ENCODE measurements around the gene BCAP29.

Gene BCAP29

DNA sequence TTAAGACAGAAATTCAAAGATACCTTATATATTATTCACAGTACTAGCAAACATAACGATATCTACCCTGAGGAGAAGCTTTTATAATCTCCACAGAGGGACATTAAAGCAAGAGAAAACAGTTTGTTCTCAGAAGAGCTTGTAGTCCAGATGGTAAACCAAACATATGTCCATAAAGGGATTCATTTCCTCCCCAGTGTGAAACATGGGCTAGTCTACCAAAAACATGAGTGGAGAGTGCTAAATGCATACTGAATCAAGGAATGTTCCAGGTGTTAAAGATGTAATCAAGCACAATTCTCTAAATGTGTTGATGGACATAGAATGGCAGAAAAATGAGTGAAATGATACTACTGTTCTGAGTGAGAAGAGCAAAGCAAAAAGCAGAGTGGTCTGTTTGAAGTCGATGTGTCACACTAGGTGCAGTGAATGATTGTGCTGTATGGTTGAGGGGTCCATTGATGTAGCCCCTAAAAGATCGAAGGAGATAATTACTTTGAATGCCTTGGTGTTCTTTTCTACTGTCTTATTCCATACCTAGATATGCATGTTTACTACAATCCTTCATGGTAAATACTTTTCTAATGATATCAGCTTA, 25.3 kb downstream of the BCAP29 start:
- TF ChIP-seq CTCF (IDR thresholded peaks at IDR 0.05; ENCODE audit: insufficient read depth, low read depth, low read length, missing control alignments) = no peak

GRCh38 chr7:107606303-107606702, 26.3 kb downstream of the BCAP29 start:
- TF ChIP-seq CTCF (IDR thresholded peaks at IDR 0.05; ENCODE audit: insufficient read depth, low read depth, low read length, missing control alignments) = no peak
- no peak overlapping the region for H3K4me3 ChIP-seq (ENCODE audit: low read depth, low read length)
- no peak for DNase-seq (ENCODE audit: low read depth)

More for the DNA sequence above, 25.3 kb downstream of the BCAP29 start:
- no peak for DNase-seq (ENCODE audit: low read depth)
- H3K4me3 ChIP-seq (ENCODE audit: low read depth, low read length) = no peak overlapping the region

DNA sequence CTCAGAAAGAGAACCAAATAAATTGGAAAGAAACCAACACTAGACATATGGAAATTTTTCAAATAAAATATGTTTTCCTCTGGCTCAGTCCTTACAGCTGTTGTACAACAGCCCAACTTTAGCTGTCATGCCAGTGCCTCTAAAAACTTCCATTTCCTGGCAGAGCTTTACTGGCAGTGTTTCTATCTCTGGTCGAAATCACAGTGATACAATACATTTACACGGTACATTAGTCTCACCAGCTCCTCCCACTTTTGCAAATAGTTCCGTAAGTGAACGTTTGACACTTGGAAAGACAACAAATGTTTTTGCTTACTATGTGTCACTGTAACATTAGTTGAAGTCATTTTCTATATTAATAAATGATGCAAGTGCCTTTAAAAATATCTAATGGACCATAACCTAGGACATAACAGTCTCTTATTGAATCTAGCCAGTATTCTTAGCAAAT, 29.8 kb downstream of the BCAP29 start:
- DNase-seq (ENCODE audit: low read depth) = no peak
- no peak for TF ChIP-seq CTCF (IDR thresholded peaks at IDR 0.05; ENCODE audit: insufficient read depth, low read depth, low read length, missing control alignments)
- no peak overlapping the region for H3K4me3 ChIP-seq (ENCODE audit: low read depth, low read length)

DNA sequence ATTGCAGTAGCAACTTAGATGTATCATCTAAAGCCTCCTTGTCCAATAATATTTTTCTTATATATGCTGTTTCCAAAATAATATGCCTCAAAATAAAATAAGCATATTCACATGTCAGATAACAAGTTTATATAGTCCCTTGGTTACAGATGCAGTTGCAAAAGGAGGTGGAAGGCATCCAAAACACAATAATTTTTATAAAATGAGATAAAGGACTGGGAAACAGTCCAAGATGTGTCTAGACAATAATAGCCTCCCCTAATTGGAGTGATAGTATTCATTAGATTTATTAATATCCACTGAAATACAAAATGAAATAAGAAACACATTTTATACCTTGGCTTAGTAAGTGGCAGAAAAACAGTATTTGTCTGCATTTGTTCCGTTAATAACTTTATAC, 30.3 kb downstream of the BCAP29 start:
- no peak for TF ChIP-seq CTCF (IDR thresholded peaks at IDR 0.05; ENCODE audit: insufficient read depth, low read depth, low read length, missing control alignments)
- no peak for DNase-seq (ENCODE audit: low read depth)
- H3K4me3 ChIP-seq (ENCODE audit: low read depth, low read length) = no peak overlapping the region

DNA sequence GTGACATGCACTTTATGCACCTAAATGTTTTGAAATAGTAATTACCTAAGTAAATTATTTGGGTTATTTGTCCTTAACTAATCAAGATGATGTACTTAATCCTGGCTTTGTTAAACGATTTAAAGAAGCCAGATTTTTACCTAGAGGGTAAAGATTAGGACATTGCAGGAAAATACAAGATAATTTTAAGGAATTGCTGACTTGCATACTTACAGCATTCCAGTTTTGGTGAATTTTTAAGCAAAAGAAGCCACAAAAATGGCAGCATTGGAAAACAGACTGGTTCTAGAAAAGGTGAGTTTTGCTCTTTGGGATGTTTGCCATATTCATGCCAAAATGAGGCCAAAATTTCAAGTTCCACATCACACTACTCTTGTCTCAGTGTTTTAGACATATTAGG, 33.4 kb downstream of the BCAP29 start:
- no peak for DNase-seq (ENCODE audit: low read depth)
- no peak overlapping the region for H3K4me3 ChIP-seq (ENCODE audit: low read depth, low read length)
- TF ChIP-seq CTCF (IDR thresholded peaks at IDR 0.05; ENCODE audit: insufficient read depth, low read depth, low read length, missing control alignments) = no peak

- no peak overlapping the region for H3K4me3 ChIP-seq (ENCODE audit: low read depth, low read length)
- no peak for TF ChIP-seq CTCF (IDR thresholded peaks at IDR 0.05; ENCODE audit: insufficient read depth, low read depth, low read length, missing control alignments)
- no peak for DNase-seq (ENCODE audit: low read depth)
Measured at GRCh38 chr7:107613948-107614347, 33.9 kb downstream of the BCAP29 start.

DNA sequence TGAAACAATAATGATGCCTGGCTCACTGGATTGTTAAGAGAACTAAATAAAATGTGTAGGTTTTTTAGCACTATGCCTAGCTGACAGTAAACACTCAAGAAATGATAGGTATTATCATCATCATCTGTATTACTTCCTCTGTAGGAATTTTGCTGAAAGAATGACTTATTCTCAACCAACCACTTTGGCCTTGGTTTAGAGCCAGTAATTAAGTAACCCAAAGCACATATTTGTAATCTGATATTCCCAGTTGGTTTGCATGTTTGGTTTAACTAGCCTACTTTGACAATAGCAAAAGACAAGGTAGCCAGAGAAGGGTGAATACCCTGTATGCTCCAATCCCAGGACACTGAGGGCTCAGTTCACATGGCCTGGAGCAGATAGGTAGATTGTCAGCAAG, 34.4 kb downstream of the BCAP29 start:
- DNase-seq (ENCODE audit: low read depth) = no peak
- no peak for TF ChIP-seq CTCF (IDR thresholded peaks at IDR 0.05; ENCODE audit: insufficient read depth, low read depth, low read length, missing control alignments)

More for the DNA sequence above, 34.4 kb downstream of the BCAP29 start:
- H3K4me3 ChIP-seq (ENCODE audit: low read depth, low read length) = no peak overlapping the region

Measured in GM12865 (cell line).